IPS-NIHi11 (cell line): Measurements from ENCODE around the gene PPARA.
"Not testable (repeated sequence)": the region's sequence is repeated elsewhere in the genome, so short reads cannot be mapped to it uniquely, and the experiment has no call there.

ENCODE experiments used
- DNase-seq: peaks from one replicate; pipeline ENCODE4 v3.0.0; 2012; ENCODE audit warnings: mixed read lengths, low spot score

Gene PPARA

GRCh38 chr22:46126853-46127385 is 23.4 kb upstream of the PPARA start:
- DNase-seq: no peak

- DNase-seq: no peak
These were observed 22.8 kb upstream of the PPARA start for GRCh38 chr22:46127556-46127955.

GRCh38 chr22:46128606-46129005 is 21.7 kb upstream of the PPARA start:
- DNase-seq: no peak

GRCh38 chr22:46129390-46130041 is 20.8 kb upstream of the PPARA start:
- no peak for DNase-seq

GRCh38 chr22:46131151-46131587 is 19.2 kb upstream of the PPARA start:
- DNase-seq: peak; percentile 95

GRCh38 chr22:46132193-46132829 is 18.0 kb upstream of the PPARA start:
- not testable (repeated sequence) for DNase-seq

GRCh38 chr22:46132830-46133587 is 17.3 kb upstream of the PPARA start:
- DNase-seq: no peak

- no peak for DNase-seq
These were observed 16.8 kb upstream of the PPARA start for GRCh38 chr22:46133588-46133855.

- no peak for DNase-seq
These were observed 16.1 kb upstream of the PPARA start for GRCh38 chr22:46134111-46134705.

GRCh38 chr22:46135611-46136485 is 14.5 kb upstream of the PPARA start:
- no peak for DNase-seq

- DNase-seq: no peak
These were observed 13.7 kb upstream of the PPARA start for GRCh38 chr22:46136486-46137217.

GRCh38 chr22:46137218-46137766 is 13.0 kb upstream of the PPARA start:
- DNase-seq: no peak

GRCh38 chr22:46138058-46138797 is 12.1 kb upstream of the PPARA start:
- DNase-seq: no peak

GRCh38 chr22:46139417-46139816 is 10.9 kb upstream of the PPARA start:
- DNase-seq: not testable (repeated sequence)

- DNase-seq: no peak
These were observed 10.4 kb upstream of the PPARA start for GRCh38 chr22:46139895-46140350.

- DNase-seq: no peak
These were observed 9.1 kb upstream of the PPARA start for GRCh38 chr22:46140989-46141928.

- DNase-seq: no peak
These were observed 7.5 kb upstream of the PPARA start for GRCh38 chr22:46142548-46143490.
